Gastroesophageal sphincter (tissue), 4 donors: ENCODE data around the gene USP6NL. TPM values are rescaled to one million over a fixed set of nuclear protein-coding genes. Genes with fewer than 3 reads are reported as not detected.

ENCODE experiments used
- ATAC-seq: fragments of 150-250 bp; one replicate; pipeline ENCODE4 v1.9.1; 2016; ENCODE audit warnings: mild to moderate bottlenecking, moderate library complexity
- H3K27ac ChIP-seq, 4 donors: fragments of 200-600 bp; sonication (generic) in 3 of 4; 1 replicate in 3 of 4; 2 replicates in 1 of 4; pipeline ENCODE4 v1.5.1; 2016 to 2019
- H3K27me3 ChIP-seq: fragments of 200-600 bp; sonication (generic); one replicate; pipeline ENCODE4 v1.5.1; 2019
- H3K36me3 ChIP-seq, 2 donors: fragments of 200-600 bp; sonication (generic); one replicate each; pipeline ENCODE4 v1.5.1; 2019; ENCODE audit warnings: control low read depth in 1 of 2
- H3K4me1 ChIP-seq, 3 donors: fragments of 200-600 bp; sonication (generic); 1 replicate in 2 of 3; 2 replicates in 1 of 3; pipeline ENCODE4 v1.5.1; 2016 to 2019; ENCODE audit warnings: control low read depth in 2 of 3
- H3K4me3 ChIP-seq, 2 donors: fragments of 200-600 bp; sonication (generic); one replicate each; pipeline ENCODE4 v1.5.1; 2019; ENCODE audit warnings: mild to moderate bottlenecking in 1 of 2, moderate library complexity in 1 of 2
- H3K9me3 ChIP-seq, 3 donors: fragments of 200-600 bp; sonication (generic); one replicate each; pipeline ENCODE4 v1.5.1; 2017 to 2019; ENCODE audit warnings: control low read depth in 2 of 3
- CTCF ChIP-seq, 4 experiments: fragments of 200-600 bp in 2 of 4; fragments of 450-650 bp in 2 of 4; sonication (generic) in 1 of 4; IDR thresholded peaks; one replicate each; pipeline ENCODE4 v1.5.1; 2017 to 2019; ENCODE audit warnings: antibody characterized with exemption in 4 of 4, mild to moderate bottlenecking in 2 of 4, moderate library complexity in 2 of 4
- EP300 ChIP-seq: sonication (generic); formaldehyde crosslinking; IDR thresholded peaks from one replicate; pipeline ENCODE4 v1.6.1; 2017; ENCODE audit warnings: antibody characterized with exemption, mild to moderate bottlenecking
- POLR2A ChIP-seq, 2 donors: fragments of 450-650 bp; IDR thresholded peaks; one replicate each; pipeline ENCODE4 v1.6.1; 2017; ENCODE audit warnings: antibody characterized with exemption in 2 of 2, mild to moderate bottlenecking in 2 of 2, moderate library complexity in 1 of 2
- POLR2AphosphoS5 ChIP-seq: sonication (generic); formaldehyde crosslinking; IDR thresholded peaks from one replicate; pipeline ENCODE4 v1.6.1; 2017; ENCODE audit warnings: antibody characterized with exemption
- WGBS, 2 donors: methylation state at CpG; one replicate each; pipeline ENCODE4 v1.1.5; 2018; ENCODE audit warnings: low coverage in 1 of 2; 5-methylcytosine and 5-hydroxymethylcytosine counted together
- total RNA-seq, 4 donors: library from RNA; depleted of rRNA; stranded (reverse); fragments of >200 nt; gene quantifications; one replicate each; pipeline ENCODE4 v1.1.0, GENCODE V29; 2016

The USP6NL gene
- total RNA-seq, 4 donors from 2014 or later: 9.0 to 14.7 (median 12.5) TPM

DNA sequence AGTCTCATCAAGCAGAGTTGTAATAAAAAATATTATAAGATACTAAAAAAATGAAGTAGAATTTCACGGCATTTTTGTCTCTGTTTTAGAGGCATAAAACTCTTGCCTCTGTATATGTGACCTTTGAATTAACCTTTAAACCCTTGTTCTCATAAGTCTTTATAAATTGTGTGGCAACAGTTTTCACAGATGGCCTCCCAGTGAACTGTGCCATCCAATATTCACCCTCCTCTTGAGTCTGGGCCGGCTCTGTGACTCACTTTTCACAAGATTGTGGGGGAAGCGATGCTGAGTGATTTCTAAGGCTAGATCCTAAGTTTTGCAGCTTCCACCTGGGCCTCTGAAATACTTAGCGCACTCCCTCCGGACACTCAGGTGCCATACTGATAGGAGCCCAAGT, 4.6 kb upstream of the USP6NL start:
- WGBS, 2 donors: 75 to 94% methylated on average over 2 to 4 of the region's 5 CpGs
- no peak overlapping the region for H3K4me3 ChIP-seq
- no peak for ATAC-seq
- H3K9me3 ChIP-seq: no peaks in the 10 kb centered on the region
- peaks cover 0 to 6% (median 0%) of the 10 kb centered on the region in 3 donors for H3K4me1 ChIP-seq
- TF ChIP-seq POLR2A (IDR thresholded peaks at IDR 0.05) (no peak), EP300 (no peak), POLR2AphosphoS5 (no peak), CTCF (IDR thresholded peaks at IDR 0.05) (no peak)
- no peaks in the 10 kb centered on the region for H3K27me3 ChIP-seq
- H3K36me3 ChIP-seq: no peaks in the 10 kb centered on the region
- no peak overlapping the region for H3K27ac ChIP-seq

DNA sequence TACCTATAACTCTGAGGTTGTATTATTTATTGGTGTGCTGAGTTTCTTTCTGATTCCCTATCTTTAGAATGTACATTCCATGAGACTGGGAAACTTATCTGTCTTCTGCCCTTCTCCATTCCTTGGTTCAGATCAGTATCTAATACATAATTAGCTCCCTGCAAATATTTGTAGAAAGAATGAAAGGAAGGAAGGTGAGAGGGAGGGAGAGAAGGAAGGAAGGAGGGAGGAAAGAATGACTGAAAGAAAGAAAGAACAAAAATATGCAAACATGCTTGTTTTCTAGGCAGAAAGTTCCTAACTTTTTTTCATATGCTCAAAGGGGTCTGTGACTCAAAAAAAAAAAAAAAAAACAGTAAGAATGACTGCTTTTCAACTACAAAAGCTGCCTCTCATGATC, 3.9 kb upstream of the USP6NL start:
- H3K9me3 ChIP-seq: no peaks in the 10 kb centered on the region
- H3K27ac ChIP-seq: no peak overlapping the region
- TF ChIP-seq EP300 (no peak), POLR2A (IDR thresholded peaks at IDR 0.05) (no peak), POLR2AphosphoS5 (no peak), CTCF (IDR thresholded peaks at IDR 0.05) (no peak)
- H3K27me3 ChIP-seq: no peaks in the 10 kb centered on the region
- ATAC-seq: no peak
- H3K36me3 ChIP-seq: no peaks in the 10 kb centered on the region
- H3K4me1 ChIP-seq: peaks cover 0 to 8% (median 0%) of the 10 kb centered on the region in 3 donors
- no peak overlapping the region for H3K4me3 ChIP-seq

GRCh38 chr10:11612021-11613001, 861 bp upstream of the USP6NL start:
- no peak for ATAC-seq
- H3K9me3 ChIP-seq: no peaks in the 10 kb centered on the region
- no peaks in the 10 kb centered on the region for H3K27me3 ChIP-seq
- H3K36me3 ChIP-seq: no peaks in the 10 kb centered on the region
- peak overlapping the region; percentile 13 to 93 (median 90) for H3K27ac ChIP-seq
- no peak for TF ChIP-seq CTCF (IDR thresholded peaks at IDR 0.05)
- no peak for TF ChIP-seq EP300
- TF ChIP-seq POLR2A (IDR thresholded peaks at IDR 0.05): no peak
- TF ChIP-seq POLR2AphosphoS5: no peak
- peak overlapping the region; percentile 66 to 98 for H3K4me3 ChIP-seq
- peaks cover 0 to 24% (median 5%) of the 10 kb centered on the region in 3 donors for H3K4me1 ChIP-seq
- 8 to 10% methylated on average over 8 of the region's 11 CpGs for WGBS, 2 donors

GRCh38 chr10:11610826-11611247, 613 bp downstream of the USP6NL start:
- 0% methylated on average over 10 to 12 of the region's 43 CpGs for WGBS, 2 donors
- no peaks in the 10 kb centered on the region for H3K36me3 ChIP-seq
- peaks cover 0 to 24% (median 5%) of the 10 kb centered on the region in 3 donors for H3K4me1 ChIP-seq
- ATAC-seq: peak; percentile 10
- TF ChIP-seq POLR2A (IDR thresholded peaks at IDR 0.05): no peak
- TF ChIP-seq POLR2AphosphoS5: no peak
- no peak for TF ChIP-seq EP300
- no peak for TF ChIP-seq CTCF (IDR thresholded peaks at IDR 0.05)
- H3K9me3 ChIP-seq: no peaks in the 10 kb centered on the region
- H3K27ac ChIP-seq: peak overlapping the region; percentile 52 to 93 (median 90)
- no peaks in the 10 kb centered on the region for H3K27me3 ChIP-seq
- peak overlapping the region; percentile 66 to 98 for H3K4me3 ChIP-seq
